Fibroblast of gingiva (primary cell): ENCODE results near the gene ABL1.
A peak's percentile ranks its signal among the peaks of the same experiment; 100 is the strongest.
"Not testable (repeated sequence)": the region's sequence is repeated elsewhere in the genome, so short reads cannot be mapped to it uniquely, and the experiment has no call there.

Experiments used
- DNase-seq: peaks from one replicate; pipeline ENCODE4 v3.0.0-alpha.2; 2011; ENCODE audit warnings: low read depth

The ABL1 gene

GRCh38 chr9:130903194-130904069 lies 68.4 kb downstream of the ABL1 start:
- no peak for DNase-seq

- no peak for DNase-seq
These were observed 69.3 kb downstream of the ABL1 start for GRCh38 chr9:130904070-130905044.

- DNase-seq, result no peak
These were observed 70.3 kb downstream of the ABL1 start for GRCh38 chr9:130905125-130905901.

- no peak for DNase-seq
These were observed 71.1 kb downstream of the ABL1 start for GRCh38 chr9:130905902-130906734.

- no peak for DNase-seq
These were observed 71.8 kb downstream of the ABL1 start for GRCh38 chr9:130906735-130907416.

- DNase-seq, result no peak
These were observed 73.3 kb downstream of the ABL1 start for GRCh38 chr9:130908146-130908877.

- no peak for DNase-seq
These were observed 73.9 kb downstream of the ABL1 start for GRCh38 chr9:130908878-130909355.

GRCh38 chr9:130910041-130910440 lies 75.0 kb downstream of the ABL1 start:
- DNase-seq, result not testable (repeated sequence)

- not testable (repeated sequence) for DNase-seq
These were observed 75.6 kb downstream of the ABL1 start for GRCh38 chr9:130910670-130911069.

GRCh38 chr9:130911254-130912049 lies 76.4 kb downstream of the ABL1 start:
- DNase-seq, result no peak

GRCh38 chr9:130912932-130913598 lies 78.0 kb downstream of the ABL1 start:
- peak; percentile 89 for DNase-seq

GRCh38 chr9:130913599-130914416 lies 78.8 kb downstream of the ABL1 start:
- no peak for DNase-seq

- no peak for DNase-seq
These were observed 79.5 kb downstream of the ABL1 start for GRCh38 chr9:130914417-130915095.

GRCh38 chr9:130915096-130915447 lies 80.0 kb downstream of the ABL1 start:
- DNase-seq, result no peak

- no peak for DNase-seq
These were observed 82.3 kb downstream of the ABL1 start for GRCh38 chr9:130917168-130917960.
